Progenitor cell of endocrine pancreas (in vitro differentiated cells): Measurements from ENCODE around the gene RECK. TPM values are rescaled to one million over a fixed set of nuclear protein-coding genes. Genes with fewer than 3 reads are reported as not detected.

Experiments used
- DNase-seq: peaks from one replicate; pipeline ENCODE4 v3.0.0; 2021; ENCODE audit warnings: low spot score; ENCODE audit not compliant: unreplicated experiment
- H3K27ac Mint-ChIP-seq: 2 replicates; pipeline ENCODE4 v1.8.0; 2021; ENCODE audit warnings: mild to moderate bottlenecking, moderate library complexity, mixed read lengths
- H3K27me3 Mint-ChIP-seq: 2 replicates; pipeline ENCODE4 v1.8.0; 2021; ENCODE audit warnings: mixed read lengths
- H3K36me3 Mint-ChIP-seq: 2 replicates; pipeline ENCODE4 v1.8.0; 2022; ENCODE audit warnings: mixed read lengths; ENCODE audit not compliant: insufficient read depth
- H3K4me1 Mint-ChIP-seq: 2 replicates; pipeline ENCODE4 v1.8.0; 2021; ENCODE audit warnings: low read depth, mixed read lengths
- H3K4me3 Mint-ChIP-seq: 2 replicates; pipeline ENCODE4 v1.8.0; 2021; ENCODE audit warnings: low read depth, mild to moderate bottlenecking, moderate library complexity, mixed read lengths
- H3K9me3 Mint-ChIP-seq: 2 replicates; pipeline ENCODE4 v1.8.0; 2021; ENCODE audit warnings: low read depth, mixed read lengths
- CTCF ChIP-seq: fragments of 200-600 bp; sonication (generic); IDR thresholded peaks from one replicate; pipeline ENCODE4 v1.5.0; 2021; ENCODE audit warnings: antibody characterized with exemption, mild to moderate bottlenecking; ENCODE audit not compliant: unreplicated experiment
- total RNA-seq: library from RNA; stranded (reverse); gene quantifications from 2 replicates; pipeline ENCODE4 v1.2.1, GENCODE V29; 2021

Gene RECK
- total RNA-seq, 1 donor from 2014 or later: 7.1 TPM

- H3K27ac Mint-ChIP-seq: no peak overlapping the region
- TF ChIP-seq CTCF: no peak
- H3K4me3 Mint-ChIP-seq: no peak overlapping the region
- H3K36me3 Mint-ChIP-seq: no peaks in the 10 kb centered on the region
- no peaks in the 10 kb centered on the region for H3K27me3 Mint-ChIP-seq
- H3K4me1 Mint-ChIP-seq: peaks cover 13% of the 10 kb centered on the region
- no peak for DNase-seq
- H3K9me3 Mint-ChIP-seq: no peaks in the 10 kb centered on the region
Observed at GRCh38 chr9:36050476-36050875, 13.8 kb downstream of the RECK start.

- Mint-ChIP-seq H3K36me3 (no peaks in the 10 kb centered on the region), H3K4me1 (peaks cover 10% of the 10 kb centered on the region), H3K27ac (no peak overlapping the region), H3K27me3 (no peaks in the 10 kb centered on the region), H3K9me3 (no peaks in the 10 kb centered on the region), H3K4me3 (no peak overlapping the region)
- no peak for TF ChIP-seq CTCF
- DNase-seq: no peak
Observed at GRCh38 chr9:36051317-36051716, 14.6 kb downstream of the RECK start.

- H3K27ac Mint-ChIP-seq: no peak overlapping the region
- no peak for DNase-seq
Observed at GRCh38 chr9:36053971-36054370, 17.3 kb downstream of the RECK start.

GRCh38 chr9:36056896-36057295 lies 20.2 kb downstream of the RECK start:
- no peak for DNase-seq
- Mint-ChIP-seq H3K4me1 (peaks cover 5% of the 10 kb centered on the region), H3K4me3 (no peak overlapping the region), H3K36me3 (peaks cover 3% of the 10 kb centered on the region), H3K27me3 (no peaks in the 10 kb centered on the region), H3K9me3 (no peaks in the 10 kb centered on the region), H3K27ac (no peak overlapping the region)
- TF ChIP-seq CTCF: no peak

More at GRCh38 chr9:36053971-36054370, 17.3 kb downstream of the RECK start:
- Mint-ChIP-seq H3K27me3 (no peaks in the 10 kb centered on the region), H3K4me1 (peaks cover 5% of the 10 kb centered on the region), H3K36me3 (no peaks in the 10 kb centered on the region), H3K4me3 (no peak overlapping the region), H3K9me3 (no peaks in the 10 kb centered on the region)
- no peak for TF ChIP-seq CTCF

GRCh38 chr9:36063804-36064447 lies 27.2 kb downstream of the RECK start:
- H3K27ac Mint-ChIP-seq: no peak overlapping the region
- H3K27me3 Mint-ChIP-seq: no peaks in the 10 kb centered on the region
- DNase-seq: no peak
- H3K4me3 Mint-ChIP-seq: no peak overlapping the region
- TF ChIP-seq CTCF: no peak
- peaks cover 4% of the 10 kb centered on the region for H3K36me3 Mint-ChIP-seq
- H3K9me3 Mint-ChIP-seq: no peaks in the 10 kb centered on the region
- H3K4me1 Mint-ChIP-seq: no peaks in the 10 kb centered on the region
